MCF 10A (cell line): ENCODE measurements around the gene CRYL1. TPM values are rescaled to one million over a fixed set of nuclear protein-coding genes. Genes with fewer than 3 reads are reported as not detected.

Source experiments
- BruUV-seq: library from RNA; stranded (reverse); fragments of 400-500 nt; replicated peaks from 2 replicates; lab custom pipeline; 2021; lab: Mats Ljungman, UMichigan
- CTCF ChIA-PET: fragments of 300-600 bp; sonication (Branson Sonifier 250); formaldehyde crosslinking; extraction: SDS; loops from one replicate; lab custom pipeline; 2021; ENCODE audit warnings: antibody characterized with exemption, inconsistent platforms; lab: Yijun Ruan, JAX
- POLR2A ChIA-PET: fragments of 300-600, 350-650 bp; sonication (Branson Sonifier 250); formaldehyde crosslinking; extraction: SDS; loops from one replicate; lab custom pipeline; 2020; ENCODE audit warnings: antibody characterized with exemption, inconsistent platforms; lab: Yijun Ruan, JAX
- DNase-seq: peaks from one replicate; pipeline ENCODE4 v3.0.0-alpha.2; 2018; ENCODE audit not compliant: unreplicated experiment
- H3K27ac Mint-ChIP-seq: one replicate; pipeline ENCODE4 v1.8.0; 2022; ENCODE audit warnings: mild to moderate bottlenecking, low read depth, mixed read lengths; ENCODE audit not compliant: unreplicated experiment
- H3K27me3 Mint-ChIP-seq: one replicate; pipeline ENCODE4 v1.8.0; 2022; ENCODE audit warnings: mixed read lengths; ENCODE audit not compliant: insufficient read depth, unreplicated experiment
- H3K36me3 Mint-ChIP-seq: one replicate; pipeline ENCODE4 v1.8.0; 2022; ENCODE audit warnings: mild to moderate bottlenecking, moderate library complexity, mixed read lengths; ENCODE audit not compliant: insufficient read depth, unreplicated experiment
- H3K4me1 Mint-ChIP-seq: one replicate; pipeline ENCODE4 v1.8.0; 2022; ENCODE audit warnings: mixed read lengths; ENCODE audit not compliant: insufficient read depth, unreplicated experiment
- H3K4me3 Mint-ChIP-seq: one replicate; pipeline ENCODE4 v1.8.0; 2022; ENCODE audit warnings: mild to moderate bottlenecking, moderate library complexity, mixed read lengths; ENCODE audit not compliant: unreplicated experiment
- H3K9me3 Mint-ChIP-seq: one replicate; pipeline ENCODE4 v1.8.0; 2022; ENCODE audit warnings: mixed read lengths; ENCODE audit not compliant: unreplicated experiment
- CTCF ChIP-seq: fragments of 200-600 bp; IDR thresholded peaks from one replicate; pipeline ENCODE4 v1.8.0; 2022; ENCODE audit warnings: antibody characterized with exemption, mild to moderate bottlenecking; ENCODE audit not compliant: unreplicated experiment
- intact Hi-C: fragments of 100-400 bp; cut with micrococcal nuclease; formaldehyde crosslinking; loops from 2 replicates; pipeline ENCODE4 v1.14.1; 2022
- total RNA-seq: library from RNA; stranded (reverse); gene quantifications from 2 replicates; pipeline ENCODE4 v1.2.3, GENCODE V29; 2022

The CRYL1 gene
- total RNA-seq, 1 experiment from 2014 or later: 15.1 TPM

GRCh38 chr13:20525144-20525600 is 485 bp downstream of the CRYL1 start:
- Mint-ChIP-seq H3K4me3 (peak overlapping the region; percentile 83), H3K27me3 (no peaks in the 10 kb centered on the region), H3K4me1 (peaks cover 6% of the 10 kb centered on the region), H3K27ac (peak overlapping the region; percentile 70), H3K9me3 (no peaks in the 10 kb centered on the region), H3K36me3 (peaks cover 5% of the 10 kb centered on the region)
- ChIA-PET POLR2A (interaction anchor here (0.9 to 5.1 kb wide), 4 partner anchors 11 to 146 kb away, joined by 3 to 35 read pairs (median 4); partner anchors contain the start of gene IFT88), CTCF (no interaction called here)
- intact Hi-C loops: loop anchor here (10.0 kb wide), 1 partner anchor 180 kb away; the partner anchor contains the start of gene IL17D
- DNase-seq: peak; percentile 16
- TF ChIP-seq CTCF: no peak
- BruUV-seq: no TSS peak

- POLR2A ChIA-PET: no interaction called here
- intact Hi-C loops: loop anchor here (10.0 kb wide), 1 partner anchor 183 kb away; the partner anchor contains the start of gene IL17D
These were observed 4.1 kb downstream of the CRYL1 start for GRCh38 chr13:20521364-20522115.

GRCh38 chr13:20519875-20520274 is 5.8 kb downstream of the CRYL1 start:
- no peak for DNase-seq
- Mint-ChIP-seq H3K27me3 (no peaks in the 10 kb centered on the region), H3K4me1 (no peaks in the 10 kb centered on the region), H3K27ac (no peak overlapping the region), H3K9me3 (no peaks in the 10 kb centered on the region), H3K36me3 (peaks cover 5% of the 10 kb centered on the region), H3K4me3 (no peak overlapping the region)
- intact Hi-C loops: loop anchor here (10.0 kb wide), 1 partner anchor 185 kb away; the partner anchor contains the start of gene IL17D
- CTCF ChIA-PET: no interaction called here
- TF ChIP-seq CTCF: no peak
- BruUV-seq: no TSS peak
- POLR2A ChIA-PET: no interaction called here

More at GRCh38 chr13:20521364-20522115, 4.1 kb downstream of the CRYL1 start:
- Mint-ChIP-seq H3K27me3 (no peaks in the 10 kb centered on the region), H3K9me3 (no peaks in the 10 kb centered on the region), H3K27ac (no peak overlapping the region), H3K4me1 (peaks cover 5% of the 10 kb centered on the region), H3K36me3 (peaks cover 5% of the 10 kb centered on the region), H3K4me3 (no peak overlapping the region)
- no TSS peak for BruUV-seq
- CTCF ChIA-PET: interaction anchor here (0.5 to 1.3 kb wide), 3 partner anchors 11 to 341 kb away, joined by 3 to 4 read pairs (median 4); no protein-coding TSS in a partner anchor
- DNase-seq: no peak
- TF ChIP-seq CTCF: no peak

- BruUV-seq: no TSS peak
- intact Hi-C loops: no loop called here
These were observed 7.0 kb downstream of the CRYL1 start for GRCh38 chr13:20518660-20519100.

More at GRCh38 chr13:20518660-20519100, 7.0 kb downstream of the CRYL1 start:
- ChIA-PET POLR2A (no interaction called here), CTCF (interaction anchor here (0.6 kb wide), 1 partner anchor 662 kb away, joined by 4 read pairs; no protein-coding TSS in a partner anchor)
- Mint-ChIP-seq H3K4me3 (no peak overlapping the region), H3K9me3 (no peaks in the 10 kb centered on the region), H3K27ac (no peak overlapping the region), H3K36me3 (peaks cover 5% of the 10 kb centered on the region), H3K27me3 (no peaks in the 10 kb centered on the region), H3K4me1 (no peaks in the 10 kb centered on the region)
- DNase-seq: no peak
- TF ChIP-seq CTCF: no peak
